Measurements from ENCODE around the gene FCRLB. TPM values are rescaled to one million over a fixed set of nuclear protein-coding genes. Genes with fewer than 3 reads are reported as not detected.

Gene FCRLB
- total and polyA plus RNA-seq, 2 of the 13 experiments (the other 11 are each of a cell fraction or from before 2014, with no cell fraction given), result 0.08 to 0.11 TPM

DNA sequence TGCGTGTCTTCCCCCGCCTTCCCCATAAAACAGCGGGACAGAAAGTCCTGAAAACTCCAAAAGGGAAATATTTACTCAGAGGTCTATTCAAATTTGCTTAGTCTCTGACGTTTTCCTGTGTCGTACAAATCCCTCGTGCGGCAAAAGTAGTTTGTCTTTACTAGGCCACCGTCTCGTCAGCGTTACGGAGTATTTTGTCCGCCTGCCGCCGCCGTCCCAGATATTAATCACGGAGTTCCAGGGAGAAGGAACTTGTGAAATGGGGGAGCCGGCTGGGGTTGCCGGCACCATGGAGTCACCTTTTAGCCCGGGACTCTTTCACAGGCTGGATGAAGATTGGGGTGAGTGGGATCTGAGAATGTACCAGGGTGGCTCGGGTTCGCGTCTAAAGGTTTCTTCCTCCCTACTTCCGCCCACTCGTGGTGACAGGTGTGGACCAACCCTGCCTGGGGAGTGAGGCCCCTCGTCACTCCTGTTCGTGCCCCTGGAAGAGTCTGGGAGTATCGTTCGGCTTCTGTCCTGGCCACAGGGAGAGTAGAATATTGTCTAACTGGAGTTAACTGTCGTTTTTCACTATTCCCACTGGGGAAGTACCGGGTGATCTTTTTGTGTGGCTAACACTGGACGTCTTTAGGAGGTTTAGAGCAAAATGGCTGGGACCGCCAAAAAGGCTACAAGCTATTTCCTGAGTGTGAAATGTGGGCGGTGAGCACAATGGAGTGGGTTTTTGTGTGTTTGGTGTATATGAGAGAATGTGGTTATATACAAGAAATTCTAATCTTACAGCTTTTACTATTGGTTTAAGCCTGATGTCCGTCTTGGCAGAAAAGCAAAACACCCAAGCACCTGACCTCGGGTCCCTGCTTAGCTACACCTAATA is 45.0 kb downstream of the FCRLB start, which contains the start of gene ATF6 (continued):
- TF ChIP-seq RAD21 (CRISPR knock-in tag; IDR thresholded peaks at IDR 0.05), result no peak
- TF ChIP-seq AGO1 (IDR thresholded peaks at IDR 0.05; ENCODE audit: low read depth, low read length, poor library complexity, severe bottlenecking), result no peak
- peak; percentile 54; the same call in 1 of the 2 replicates for TF ChIP-seq ZBTB4 (CRISPR knock-in tag; IDR thresholded peaks at IDR 0.05; ENCODE audit: borderline replicate concordance)
- TF ChIP-seq, protein P1, sequence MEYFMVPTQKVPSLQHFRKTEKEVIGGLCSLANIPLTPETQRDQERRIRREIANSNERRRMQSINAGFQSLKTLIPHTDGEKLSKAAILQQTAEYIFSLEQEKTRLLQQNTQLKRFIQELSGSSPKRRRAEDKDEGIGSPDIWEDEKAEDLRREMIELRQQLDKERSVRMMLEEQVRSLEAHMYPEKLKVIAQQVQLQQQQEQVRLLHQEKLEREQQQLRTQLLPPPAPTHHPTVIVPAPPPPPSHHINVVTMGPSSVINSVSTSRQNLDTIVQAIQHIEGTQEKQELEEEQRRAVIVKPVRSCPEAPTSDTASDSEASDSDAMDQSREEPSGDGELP (IDR thresholded peaks at IDR 0.05; ENCODE audit: borderline replicate concordance, low read depth), result peak; percentile 53; the same call in 1 of the 2 replicates
- peak; percentile 88 for TF ChIP-seq FOXA3 (CRISPR knock-in tag; IDR thresholded peaks at IDR 0.05)
- TF ChIP-seq BHLHE40 (IDR thresholded peaks at IDR 0.05; ENCODE audit: low read length), result peak; percentile 74
- TF ChIP-seq ZNF468 (CRISPR knock-in tag; IDR thresholded peaks at IDR 0.05), result no peak
- TF ChIP-seq ZNF296 (CRISPR knock-in tag; conservative IDR thresholded peaks at IDR 0.05), result no peak
- peak; percentile 75; the same call in 1 of the 2 replicates for TF ChIP-seq ISL2 (CRISPR knock-in tag; IDR thresholded peaks at IDR 0.05)
- TF ChIP-seq UBTF (CRISPR knock-in tag; IDR thresholded peaks at IDR 0.05), result peak; percentile 48; the same call in 1 of the 2 replicates
- no peak for TF ChIP-seq RFX3 (CRISPR knock-in tag; IDR thresholded peaks at IDR 0.05)
- TF ChIP-seq HOXD1 (CRISPR knock-in tag; IDR thresholded peaks at IDR 0.05), result no peak
- peak; percentile 96 for TF ChIP-seq ZNF574 (CRISPR knock-in tag; IDR thresholded peaks at IDR 0.05)
- TF ChIP-seq KLF11 (CRISPR knock-in tag; IDR thresholded peaks at IDR 0.05), result peak; percentile 62; the same call in 1 of the 2 replicates
- TF ChIP-seq ZNF639 (CRISPR knock-in tag; conservative IDR thresholded peaks at IDR 0.05), result peak; percentile 58
- TF ChIP-seq ZFY (CRISPR knock-in tag; IDR thresholded peaks at IDR 0.05), result peak; percentile 70
- TF ChIP-seq IRF2 (CRISPR knock-in tag; IDR thresholded peaks at IDR 0.05), result peak; percentile 88
- TF ChIP-seq ZKSCAN8 (CRISPR knock-in tag; IDR thresholded peaks at IDR 0.05; ENCODE audit: borderline replicate concordance), result peak; percentile 68; the same call in 1 of the 2 replicates

Data from HepG2 (cell line).